Body of pancreas (tissue), 4 donors: ENCODE data around the gene ZNF429. TPM values are rescaled to one million over a fixed set of nuclear protein-coding genes. Genes with fewer than 3 reads are reported as not detected.
"Not testable (repeated sequence)": the region's sequence is repeated elsewhere in the genome, so short reads cannot be mapped to it uniquely, and the experiment has no call there.

Experiments used
- ATAC-seq: fragments of 150-250 bp; one replicate; pipeline ENCODE4 v1.9.1; 2016
- DNase-seq, 4 donors: peaks; one replicate each; pipeline ENCODE4 v3.0.0-alpha.2; 2019
- H3K27ac ChIP-seq, 4 donors: fragments of 200-600 bp; sonication (generic); 1 replicate in 3 of 4; 2 replicates in 1 of 4; pipeline versions ENCODE4 v1.5.1 to v1.6.1; 2016 to 2019; ENCODE audit warnings: mild to moderate bottlenecking in 1 of 4, mixed read lengths in 1 of 4, moderate library complexity in 1 of 4
- H3K27me3 ChIP-seq, 2 donors: fragments of 200-600 bp; sonication (generic); one replicate each; pipeline ENCODE4 v1.6.0; 2016; ENCODE audit warnings: mild to moderate bottlenecking in 1 of 2
- H3K36me3 ChIP-seq, 2 donors: fragments of 200-600 bp; sonication (generic); replicated peaks in 1 of 2; 2 replicates each; pipeline ENCODE4 v1.5.1; 2016; ENCODE audit warnings: low read depth in 2 of 2; ENCODE audit not compliant: insufficient read depth in 1 of 2
- H3K4me1 ChIP-seq: fragments of 200-600 bp; sonication (generic); one replicate; pipeline ENCODE4 v1.6.0; 2016
- H3K4me3 ChIP-seq, 2 donors: fragments of 200-600 bp; sonication (generic); 1 replicate in 1 of 2; 2 replicates in 1 of 2; pipeline ENCODE4 v1.5.1; 2016 to 2019
- H3K9me3 ChIP-seq, 3 donors: fragments of 200-600 bp; sonication (generic); 1 replicate in 2 of 3; 2 replicates in 1 of 3; pipeline ENCODE4 v1.5.1; 2016
- CTCF ChIP-seq, 7 experiments: fragments of 450-650 bp in 4 of 7; fragments of 200-600 bp in 3 of 7; sonication (generic) in 3 of 7; IDR thresholded peaks; one replicate each; pipeline ENCODE4 v1.5.1; 2016 to 2019; ENCODE audit warnings: antibody characterized with exemption in 7 of 7
- POLR2A ChIP-seq, 3 donors: fragments of 450-650 bp; IDR thresholded peaks; one replicate each; pipeline ENCODE4 v1.6.1; 2016; ENCODE audit warnings: antibody characterized with exemption in 3 of 3, mild to moderate bottlenecking in 2 of 3
- WGBS, 2 donors: methylation state at CpG; one replicate each; pipeline ENCODE4 v1.1.5; 2017; 5-methylcytosine and 5-hydroxymethylcytosine counted together
- intact Hi-C: fragments of 100-400 bp; cut with DNase I; formaldehyde crosslinking; loops from one replicate; pipeline ENCODE4 v1.15.1; 2023
- total RNA-seq, 2 donors: library from RNA; depleted of rRNA; stranded (reverse); fragments of >200 nt; gene quantifications; one replicate each; pipeline ENCODE4 v1.1.0, GENCODE V29; 2016

The ZNF429 gene
- total RNA-seq, 2 donors from 2014 or later, result 21.5 to 55.7 TPM

GRCh38 chr19:21595185-21595584 lies 89.8 kb downstream of the ZNF429 start:
- peak in 3 of 4 donors; percentile 38 to 62 (median 41) for DNase-seq
- Histone ChIP-seq H3K27ac (peak overlapping the region in 3 of 4 donors; percentile 21 to 74 (median 52)), H3K27me3 (no peaks in the 10 kb centered on the region), H3K4me3 (no peak overlapping the region), H3K9me3 (no peaks in the 10 kb centered on the region), H3K4me1 (peaks cover 52% of the 10 kb centered on the region), H3K36me3 (no peaks in the 10 kb centered on the region)
- intact Hi-C loops, result no loop called here
- WGBS, 2 donors, result 36 to 43% methylated on average over 4 of the region's 4 CpGs
- TF ChIP-seq CTCF (IDR thresholded peaks at IDR 0.05) (no peak), POLR2A (IDR thresholded peaks at IDR 0.05) (no peak)
- peak; percentile 73 for ATAC-seq

GRCh38 chr19:21602082-21602658 lies 96.8 kb downstream of the ZNF429 start:
- no peak for ATAC-seq
- WGBS, 2 donors, result 19% methylated on average over 1 of the region's 1 CpG
- H3K27ac ChIP-seq, result peak overlapping the region in 3 of 4 donors; percentile 74 to 87 (median 82)
- H3K27me3 ChIP-seq, result no peaks in the 10 kb centered on the region
- no peaks in the 10 kb centered on the region for H3K9me3 ChIP-seq
- intact Hi-C loops, result no loop called here
- H3K4me3 ChIP-seq, result no peak overlapping the region
- peaks cover 51% of the 10 kb centered on the region for H3K4me1 ChIP-seq
- no peaks in the 10 kb centered on the region for H3K36me3 ChIP-seq
- no peak for DNase-seq
- no peak for TF ChIP-seq CTCF (IDR thresholded peaks at IDR 0.05)
- TF ChIP-seq POLR2A (IDR thresholded peaks at IDR 0.05), result no peak

- peak; percentile 60 for ATAC-seq
- H3K9me3 ChIP-seq, intact Hi-C loops, H3K27me3 ChIP-seq, H3K36me3 ChIP-seq, H3K4me3 ChIP-seq: not testable (repeated sequence)
- Histone ChIP-seq H3K4me1 (peaks cover 53% of the 10 kb centered on the region), H3K27ac (peak overlapping the region; percentile 55 to 87 (median 78))
- 8 to 17% methylated on average over 11 of the region's 11 CpGs for WGBS, 2 donors
- peak in 1 of 3 donors; percentile 20 for TF ChIP-seq POLR2A (IDR thresholded peaks at IDR 0.05)
- DNase-seq, result peak in 2 of 4 donors; percentile 50 to 53
These were observed 97.4 kb downstream of the ZNF429 start for GRCh38 chr19:21602659-21603430.

- ATAC-seq, result peak; percentile 5
- no peak for DNase-seq
- 25 to 36% methylated on average over 8 of the region's 8 CpGs for WGBS, 2 donors
- Histone ChIP-seq H3K27ac (peak overlapping the region; percentile 55 to 87 (median 78)), H3K9me3 (no peaks in the 10 kb centered on the region), H3K4me3 (no peak overlapping the region), H3K27me3 (no peaks in the 10 kb centered on the region), H3K36me3 (no peaks in the 10 kb centered on the region), H3K4me1 (peaks cover 61% of the 10 kb centered on the region)
- intact Hi-C loops, result no loop called here
- no peak for TF ChIP-seq CTCF (IDR thresholded peaks at IDR 0.05)
- TF ChIP-seq POLR2A (IDR thresholded peaks at IDR 0.05), result no peak
These were observed 98.2 kb downstream of the ZNF429 start for GRCh38 chr19:21603431-21604231.
